ENCODE data around the gene SLIT3.

Gene SLIT3

GRCh38 chr5:169260896-169261569, 39.9 kb downstream of the SLIT3 start:
- DNase-seq (ENCODE audit: low read depth) = no peak
- TF ChIP-seq CTCF (IDR thresholded peaks at IDR 0.05; ENCODE audit: low read length, missing control alignments) = no peak
- H3K4me3 ChIP-seq (replicated peaks; ENCODE audit: low read depth, low read length) = no peak overlapping the region

- no peak for TF ChIP-seq CTCF (IDR thresholded peaks at IDR 0.05; ENCODE audit: low read length, missing control alignments)
- H3K4me3 ChIP-seq (replicated peaks; ENCODE audit: low read depth, low read length) = no peak overlapping the region
- peak; percentile 25 for DNase-seq (ENCODE audit: low read depth)
Observed at GRCh38 chr5:169258372-169259000, 42.5 kb downstream of the SLIT3 start.

- H3K4me3 ChIP-seq (replicated peaks; ENCODE audit: low read depth, low read length) = no peak overlapping the region
- no peak for TF ChIP-seq CTCF (IDR thresholded peaks at IDR 0.05; ENCODE audit: low read length, missing control alignments)
- DNase-seq (ENCODE audit: low read depth) = no peak
Observed at GRCh38 chr5:169256191-169256590, 44.7 kb downstream of the SLIT3 start.

GRCh38 chr5:169253071-169253470, 47.9 kb downstream of the SLIT3 start:
- TF ChIP-seq CTCF (IDR thresholded peaks at IDR 0.05; ENCODE audit: low read length, missing control alignments) = no peak
- no peak for DNase-seq (ENCODE audit: low read depth)
- no peak overlapping the region for H3K4me3 ChIP-seq (replicated peaks; ENCODE audit: low read depth, low read length)

GRCh38 chr5:169251333-169252084, 49.4 kb downstream of the SLIT3 start:
- no peak for DNase-seq (ENCODE audit: low read depth)
- no peak for TF ChIP-seq CTCF (IDR thresholded peaks at IDR 0.05; ENCODE audit: low read length, missing control alignments)
- H3K4me3 ChIP-seq (replicated peaks; ENCODE audit: low read depth, low read length) = no peak overlapping the region

GRCh38 chr5:169250887-169251286, 50.1 kb downstream of the SLIT3 start:
- TF ChIP-seq CTCF (IDR thresholded peaks at IDR 0.05; ENCODE audit: low read length, missing control alignments) = no peak
- no peak for DNase-seq (ENCODE audit: low read depth)
- H3K4me3 ChIP-seq (replicated peaks; ENCODE audit: low read depth, low read length) = no peak overlapping the region

Data from fibroblast of pulmonary artery (primary cell).